PC-9 (cell line): Measurements from ENCODE around the gene DNAJC30. TPM values are rescaled to one million over a fixed set of nuclear protein-coding genes. Genes with fewer than 3 reads are reported as not detected.
"Not testable (repeated sequence)": the region's sequence is repeated elsewhere in the genome, so short reads cannot be mapped to it uniquely, and the experiment has no call there.

Source experiments
- BruUV-seq: library from RNA; stranded (reverse); fragments of 400-500 nt; replicated peaks from 2 replicates; lab custom pipeline; 2021; lab: Mats Ljungman, UMichigan
- CTCF ChIA-PET: fragments of 300-600 bp; sonication (Branson Sonifier 250); formaldehyde crosslinking; loops from one replicate; lab custom pipeline; 2022; ENCODE audit warnings: antibody characterized with exemption; lab: Charles Lee
- POLR2A ChIA-PET: fragments of 300-600 bp; sonication (Branson Sonifier 250); formaldehyde crosslinking; loops from one replicate; lab custom pipeline; 2022; ENCODE audit warnings: antibody characterized with exemption; ENCODE audit not compliant: unreplicated experiment; lab: Charles Lee
- DNase-seq, 2 experiments: peaks; one replicate each; pipeline versions ENCODE4 v3.0.0 to v3.0.0-alpha.2; 2015 to 2022; ENCODE audit warnings: mixed read lengths in 1 of 2
- H2AFZ ChIP-seq: fragments of 200-600 bp; sonication (generic); 2 replicates; pipeline ENCODE4 v1.8.1; 2017; ENCODE audit warnings: antibody characterized with exemption
- H3F3A ChIP-seq: fragments of 200-600 bp; sonication (generic); 2 replicates; pipeline ENCODE4 v1.8.1; 2017; ENCODE audit warnings: antibody characterized with exemption, mild to moderate bottlenecking, low read depth; ENCODE audit not compliant: insufficient read depth
- H3K27ac ChIP-seq: fragments of 200-600 bp; sonication (generic); 2 replicates; pipeline ENCODE4 v1.6.1; 2016; ENCODE audit warnings: mixed run types
- H3K27me3 ChIP-seq: fragments of 200-600 bp; sonication (generic); 2 replicates; pipeline ENCODE4 v1.6.1; 2016; ENCODE audit warnings: low read depth, mixed run types; ENCODE audit not compliant: insufficient read depth
- H3K36me3 ChIP-seq: fragments of 200-600 bp; sonication (generic); 2 replicates; pipeline ENCODE4 v1.6.1; 2016; ENCODE audit warnings: low read depth, mixed run types
- H3K4me1 ChIP-seq: fragments of 200-600 bp; sonication (generic); replicated peaks from 2 replicates; pipeline ENCODE4 v1.6.1; 2016; ENCODE audit warnings: mixed run types; ENCODE audit not compliant: insufficient read depth
- H3K4me2 ChIP-seq: fragments of 200-600 bp; sonication (generic); 2 replicates; pipeline ENCODE4 v1.6.1; 2017; ENCODE audit warnings: mixed run types
- H3K4me3 ChIP-seq: fragments of 200-600 bp; sonication (generic); 2 replicates; pipeline ENCODE4 v1.6.1; 2016; ENCODE audit warnings: mixed run types
- H3K79me2 ChIP-seq: fragments of 200-600 bp; sonication (generic); 2 replicates; pipeline ENCODE4 v1.6.1; 2017; ENCODE audit warnings: low read depth, mixed run types
- H3K9me2 ChIP-seq: fragments of 200-600 bp; sonication (generic); 2 replicates; pipeline ENCODE4 v1.8.1; 2017; ENCODE audit warnings: mild to moderate bottlenecking; ENCODE audit not compliant: insufficient read depth
- H3K9me3 ChIP-seq: fragments of 200-600 bp; sonication (generic); 2 replicates; pipeline ENCODE4 v1.8.1; 2016; ENCODE audit warnings: low read depth; ENCODE audit not compliant: insufficient read depth
- H4K20me1 ChIP-seq: fragments of 200-600 bp; sonication (generic); 2 replicates; pipeline ENCODE4 v1.8.1; 2017; ENCODE audit not compliant: insufficient read depth
- EZH2 ChIP-seq: fragments of 200-600 bp; sonication (generic); IDR thresholded peaks from 2 replicates; pipeline ENCODE4 v1.8.0; 2017; ENCODE audit warnings: antibody characterized with exemption, low read depth
- intact Hi-C: fragments of 100-400 bp; cut with micrococcal nuclease; formaldehyde crosslinking; loops from one replicate; pipeline ENCODE4 v1.10.0; 2022; ENCODE audit not compliant: unreplicated experiment
- total RNA-seq: library from RNA; stranded (reverse); gene quantifications from 2 replicates; pipeline ENCODE4 v1.2.3, GENCODE V29; 2021
- TF ChIP-seq, protein P1 (sequence below): fragments of 200-600 bp; sonication (generic); conservative IDR thresholded peaks from 2 replicates; pipeline ENCODE4 v1.6.1; 2017; ENCODE audit warnings: mixed run types, antibody characterized with exemption, mild to moderate bottlenecking, moderate library complexity

The DNAJC30 gene
- total RNA-seq, 1 experiment from 2014 or later: 9.5 TPM

- Histone ChIP-seq H3K4me3 (no peak overlapping the region), H2AFZ (no peak overlapping the region), H3K27ac (no peak overlapping the region), H3K4me2 (no peak overlapping the region), H3K4me1 (0 out of 2 replicates have a peak, but pooled peaks cover 4% of the 10 kb centered on the region), H4K20me1 (no peaks in the 10 kb centered on the region), H3K36me3 (no peaks in the 10 kb centered on the region), H3K9me2 (no peaks in the 10 kb centered on the region), H3K79me2 (no peaks in the 10 kb centered on the region), H3K9me3 (no peaks in the 10 kb centered on the region), H3K27me3 (no peaks in the 10 kb centered on the region), H3F3A (peaks cover 7% of the 10 kb centered on the region; the same call in 1 of the 2 replicates)
- POLR2A ChIA-PET: interaction anchor here (0.6 kb wide), 1 partner anchor 96 kb away, joined by 5 read pairs; no protein-coding TSS in a partner anchor
- no TSS peak for BruUV-seq
- CTCF ChIA-PET: interaction anchor here (0.6 to 0.7 kb wide), 2 partner anchors 65 to 209 kb away, joined by 3 to 5 read pairs; no protein-coding TSS in a partner anchor
- no peak for DNase-seq
- TF ChIP-seq, protein P1, sequence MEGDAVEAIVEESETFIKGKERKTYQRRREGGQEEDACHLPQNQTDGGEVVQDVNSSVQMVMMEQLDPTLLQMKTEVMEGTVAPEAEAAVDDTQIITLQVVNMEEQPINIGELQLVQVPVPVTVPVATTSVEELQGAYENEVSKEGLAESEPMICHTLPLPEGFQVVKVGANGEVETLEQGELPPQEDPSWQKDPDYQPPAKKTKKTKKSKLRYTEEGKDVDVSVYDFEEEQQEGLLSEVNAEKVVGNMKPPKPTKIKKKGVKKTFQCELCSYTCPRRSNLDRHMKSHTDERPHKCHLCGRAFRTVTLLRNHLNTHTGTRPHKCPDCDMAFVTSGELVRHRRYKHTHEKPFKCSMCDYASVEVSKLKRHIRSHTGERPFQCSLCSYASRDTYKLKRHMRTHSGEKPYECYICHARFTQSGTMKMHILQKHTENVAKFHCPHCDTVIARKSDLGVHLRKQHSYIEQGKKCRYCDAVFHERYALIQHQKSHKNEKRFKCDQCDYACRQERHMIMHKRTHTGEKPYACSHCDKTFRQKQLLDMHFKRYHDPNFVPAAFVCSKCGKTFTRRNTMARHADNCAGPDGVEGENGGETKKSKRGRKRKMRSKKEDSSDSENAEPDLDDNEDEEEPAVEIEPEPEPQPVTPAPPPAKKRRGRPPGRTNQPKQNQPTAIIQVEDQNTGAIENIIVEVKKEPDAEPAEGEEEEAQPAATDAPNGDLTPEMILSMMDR: no peak
- TF ChIP-seq EZH2: no peak
- intact Hi-C loops: no loop called here
Observed at GRCh38 chr7:73659983-73660382, 23.3 kb downstream of the DNAJC30 start.

- POLR2A ChIA-PET, H3K9me2 ChIP-seq: not testable (repeated sequence)
Observed at GRCh38 chr7:73655309-73655708, 27.9 kb downstream of the DNAJC30 start.

DNA sequence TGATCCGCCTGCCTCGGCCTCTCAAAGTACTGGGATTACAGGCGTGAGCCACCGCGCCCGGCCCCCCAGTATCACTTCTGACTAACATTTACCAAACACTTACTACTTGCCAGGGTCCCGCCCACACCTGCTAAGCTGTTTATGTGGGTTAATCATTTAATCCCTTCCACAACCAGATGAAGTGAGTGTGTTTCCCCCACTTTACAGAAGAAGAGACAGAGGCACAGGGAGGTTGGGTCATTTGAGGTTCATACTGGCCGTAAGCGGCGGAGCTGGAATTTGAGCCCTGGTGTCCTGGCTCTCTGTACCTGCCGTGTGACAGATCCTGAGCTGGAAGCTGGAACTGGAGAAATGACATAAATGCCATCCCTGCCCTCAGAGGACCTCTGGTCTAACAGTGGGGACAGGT lies 30.7 kb downstream of the DNAJC30 start:
- Histone ChIP-seq H3F3A (no peaks in the 10 kb centered on the region), H3K9me2 (no peaks in the 10 kb centered on the region), H3K4me3 (no peak overlapping the region), H3K27me3 (peaks cover 4% of the 10 kb centered on the region; the same call in 1 of the 2 replicates), H2AFZ (no peak overlapping the region), H3K4me1 (peaks cover 6% of the 10 kb centered on the region; the same call in 1 of the 2 replicates), H3K9me3 (no peaks in the 10 kb centered on the region), H3K27ac (no peak overlapping the region), H4K20me1 (no peaks in the 10 kb centered on the region), H3K36me3 (no peaks in the 10 kb centered on the region), H3K79me2 (no peaks in the 10 kb centered on the region), H3K4me2 (no peak overlapping the region)
- no peak for TF ChIP-seq EZH2
- TF ChIP-seq, protein P1: no peak
- DNase-seq: no peak
- intact Hi-C loops: no loop called here
- POLR2A ChIA-PET: interaction anchor here (0.7 kb wide), 1 partner anchor 15 kb away, joined by 3 read pairs; no protein-coding TSS in a partner anchor
- no TSS peak for BruUV-seq
- CTCF ChIA-PET: no interaction called here

More at GRCh38 chr7:73655309-73655708, 27.9 kb downstream of the DNAJC30 start:
- H3K27me3 ChIP-seq, H3K36me3 ChIP-seq, H3K9me3 ChIP-seq, H3K4me3 ChIP-seq, CTCF ChIA-PET, H2AFZ ChIP-seq, H3K4me1 ChIP-seq, BruUV-seq, H4K20me1 ChIP-seq, H3K27ac ChIP-seq, H3K4me2 ChIP-seq, intact Hi-C loops, DNase-seq, H3F3A ChIP-seq, H3K79me2 ChIP-seq: not testable (repeated sequence)

GRCh38 chr7:73650524-73650923 lies 32.7 kb downstream of the DNAJC30 start:
- Histone ChIP-seq H3K4me2 (no peak overlapping the region), H3K9me2 (no peaks in the 10 kb centered on the region), H3K36me3 (no peaks in the 10 kb centered on the region), H3K27me3 (peaks cover 4% of the 10 kb centered on the region; the same call in 1 of the 2 replicates), H3K4me1 (peaks cover 10% of the 10 kb centered on the region; the same call in 1 of the 2 replicates), H3K79me2 (no peaks in the 10 kb centered on the region), H3K4me3 (no peak overlapping the region), H3K27ac (no peak overlapping the region), H3K9me3 (no peaks in the 10 kb centered on the region), H2AFZ (no peak overlapping the region), H4K20me1 (no peaks in the 10 kb centered on the region), H3F3A (peaks cover 20% of the 10 kb centered on the region; the same call in 1 of the 2 replicates)
- BruUV-seq: no TSS peak
- CTCF ChIA-PET: no interaction called here
- intact Hi-C loops: no loop called here
- TF ChIP-seq, protein P1: no peak
- no peak for TF ChIP-seq EZH2
- POLR2A ChIA-PET: no interaction called here
- DNase-seq: no peak
